PC-3 (cell line): ENCODE data around the gene ISY1. TPM values are rescaled to one million over a fixed set of nuclear protein-coding genes. Genes with fewer than 3 reads are reported as not detected.

Source experiments
- ATAC-seq: fragments of 200-7000 bp; cut with Tn5 transposase; 2 replicates; pipeline ENCODE4 v1.9.1; 2020; ENCODE audit warnings: mild to moderate bottlenecking, moderate library complexity
- BruUV-seq: library from RNA; stranded (reverse); fragments of 400-500 nt; replicated peaks from 2 replicates; lab custom pipeline; 2021; lab: Mats Ljungman, UMichigan
- CTCF ChIA-PET: fragments of 300-600 bp; sonication (Branson Sonifier 250); formaldehyde crosslinking; loops from one replicate; lab custom pipeline; 2022; ENCODE audit warnings: antibody characterized with exemption; lab: Charles Lee
- POLR2A ChIA-PET: fragments of 300-600 bp; sonication (Branson Sonifier 250); formaldehyde crosslinking; loops from one replicate; lab custom pipeline; 2022; ENCODE audit warnings: antibody characterized with exemption; ENCODE audit not compliant: unreplicated experiment; lab: Charles Lee
- DNase-seq: peaks from one replicate; pipeline ENCODE4 v3.0.0-alpha.2; 2015
- H2AFZ ChIP-seq: fragments of 300-600 bp; sonication (generic); 2 replicates; pipeline ENCODE4 v1.6.0; 2016; ENCODE audit warnings: antibody characterized with exemption, low read length
- H3F3A ChIP-seq: fragments of 300-600 bp; sonication (generic); one replicate; pipeline ENCODE4 v1.6.0; 2017; ENCODE audit warnings: antibody characterized with exemption, low read length, control low read depth, mild to moderate bottlenecking; ENCODE audit not compliant: unreplicated experiment
- H3K27ac ChIP-seq: fragments of 300-600 bp; sonication (generic); 2 replicates; pipeline ENCODE4 v1.5.1; 2016; ENCODE audit warnings: mild to moderate bottlenecking, low read length
- H3K27me3 ChIP-seq: fragments of 300-600 bp; sonication (generic); 2 replicates; pipeline ENCODE4 v1.6.1; 2016; ENCODE audit warnings: low read length, mixed read lengths
- H3K36me3 ChIP-seq: fragments of 300-600 bp; sonication (generic); 2 replicates; pipeline ENCODE4 v1.6.1; 2016; ENCODE audit warnings: low read depth, mixed run types, low read length, mixed read lengths
- H3K4me1 ChIP-seq: fragments of 300-600 bp; sonication (generic); 2 replicates; pipeline ENCODE4 v1.5.1; 2016; ENCODE audit warnings: low read length; ENCODE audit not compliant: insufficient read depth
- H3K4me2 ChIP-seq: fragments of 300-600 bp; sonication (generic); 2 replicates; pipeline ENCODE4 v1.6.0; 2016; ENCODE audit warnings: low read length
- H3K4me3 ChIP-seq: fragments of 300-600 bp; sonication (generic); 2 replicates; pipeline ENCODE4 v1.5.1; 2016; ENCODE audit warnings: mild to moderate bottlenecking, low read length, mixed read lengths
- H3K79me2 ChIP-seq: fragments of 300-600 bp; sonication (generic); 2 replicates; pipeline ENCODE4 v1.6.1; 2017; ENCODE audit warnings: low read length, mixed read lengths
- H3K9ac ChIP-seq: fragments of 300-600 bp; sonication (generic); 2 replicates; pipeline ENCODE4 v1.6.0; 2016; ENCODE audit warnings: mild to moderate bottlenecking, low read length
- H3K9me2 ChIP-seq: fragments of 300-600 bp; sonication (generic); replicated peaks from 2 replicates; pipeline ENCODE4 v1.6.1; 2016; ENCODE audit warnings: mixed run types, low read length, mixed read lengths
- H3K9me3 ChIP-seq: fragments of 300-600 bp; sonication (generic); 2 replicates; pipeline ENCODE4 v1.6.1; 2016; ENCODE audit warnings: low read length, mixed read lengths
- H4K20me1 ChIP-seq: fragments of 300-600 bp; sonication (generic); 2 replicates; pipeline ENCODE4 v1.6.1; 2016; ENCODE audit warnings: low read length, mixed read lengths
- EZH2 ChIP-seq: fragments of 300-600 bp; sonication (generic); IDR thresholded peaks from one replicate; pipeline ENCODE4 v1.6.1; 2017; ENCODE audit warnings: antibody characterized with exemption, mild to moderate bottlenecking, low read length; ENCODE audit not compliant: unreplicated experiment
- EZH2phosphoT487 ChIP-seq: fragments of 300-600 bp; sonication (generic); IDR thresholded peaks from 2 replicates; pipeline ENCODE4 v1.6.1; 2018; ENCODE audit warnings: mild to moderate bottlenecking, antibody characterized with exemption, low read length, borderline replicate concordance
- intact Hi-C: fragments of 100-400 bp; cut with micrococcal nuclease; formaldehyde crosslinking; loops from 2 replicates; pipeline ENCODE4 v1.9.0; 2023
- total RNA-seq: library from RNA; depleted of rRNA; stranded (reverse); fragments of >200 nt; gene quantifications from 2 replicates; pipeline ENCODE4 v1.2.3, GENCODE V29; 2014
- TF ChIP-seq, protein P1 (sequence below): fragments of 300-600 bp; sonication (generic); conservative IDR thresholded peaks from 2 replicates; pipeline ENCODE4 v1.5.1; 2017; ENCODE audit warnings: antibody characterized with exemption, low read depth, mild to moderate bottlenecking, low read length

Gene ISY1
- total RNA-seq, 1 experiment from 2014 or later = 18.1 TPM

DNA sequence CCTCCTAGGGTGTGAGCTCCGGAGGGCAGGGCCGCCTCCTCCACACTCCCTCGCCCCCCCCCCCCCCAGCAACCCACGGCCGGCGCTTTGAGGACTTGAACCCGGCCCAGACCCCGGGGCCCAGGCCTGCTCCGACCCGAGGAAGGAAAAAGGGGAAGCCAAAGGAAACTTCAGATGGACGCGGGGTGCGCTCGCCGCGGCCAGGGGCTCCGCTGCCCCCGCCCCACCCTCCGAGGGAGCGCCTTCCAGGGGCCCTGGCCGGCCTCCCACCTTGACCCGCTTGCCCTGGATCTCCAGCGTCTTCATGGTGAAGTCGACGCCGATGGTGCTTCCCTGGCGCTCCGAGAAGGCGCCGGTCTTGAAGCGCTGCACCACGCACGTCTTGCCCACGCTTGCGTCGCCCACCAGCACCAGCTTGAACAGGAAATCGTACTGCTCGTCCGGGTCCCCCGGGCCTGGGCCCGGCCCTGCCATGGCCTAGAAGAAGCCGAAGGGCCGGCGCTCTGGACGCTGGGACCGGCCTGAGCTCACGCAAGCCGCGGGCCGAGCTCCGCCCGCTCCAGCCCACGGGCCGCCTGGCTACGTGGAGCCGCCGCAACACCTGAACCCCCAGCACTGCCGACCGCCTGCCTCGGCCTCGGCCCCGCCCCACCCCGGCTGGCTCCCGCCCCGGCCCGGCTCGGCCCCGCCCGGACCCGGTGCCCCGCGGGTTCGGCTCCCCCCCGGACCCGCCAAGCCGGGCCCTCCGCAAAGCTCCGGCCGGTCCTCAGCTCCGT lies 39.7 kb downstream of the ISY1 start:
- BruUV-seq = no TSS peak

DNA sequence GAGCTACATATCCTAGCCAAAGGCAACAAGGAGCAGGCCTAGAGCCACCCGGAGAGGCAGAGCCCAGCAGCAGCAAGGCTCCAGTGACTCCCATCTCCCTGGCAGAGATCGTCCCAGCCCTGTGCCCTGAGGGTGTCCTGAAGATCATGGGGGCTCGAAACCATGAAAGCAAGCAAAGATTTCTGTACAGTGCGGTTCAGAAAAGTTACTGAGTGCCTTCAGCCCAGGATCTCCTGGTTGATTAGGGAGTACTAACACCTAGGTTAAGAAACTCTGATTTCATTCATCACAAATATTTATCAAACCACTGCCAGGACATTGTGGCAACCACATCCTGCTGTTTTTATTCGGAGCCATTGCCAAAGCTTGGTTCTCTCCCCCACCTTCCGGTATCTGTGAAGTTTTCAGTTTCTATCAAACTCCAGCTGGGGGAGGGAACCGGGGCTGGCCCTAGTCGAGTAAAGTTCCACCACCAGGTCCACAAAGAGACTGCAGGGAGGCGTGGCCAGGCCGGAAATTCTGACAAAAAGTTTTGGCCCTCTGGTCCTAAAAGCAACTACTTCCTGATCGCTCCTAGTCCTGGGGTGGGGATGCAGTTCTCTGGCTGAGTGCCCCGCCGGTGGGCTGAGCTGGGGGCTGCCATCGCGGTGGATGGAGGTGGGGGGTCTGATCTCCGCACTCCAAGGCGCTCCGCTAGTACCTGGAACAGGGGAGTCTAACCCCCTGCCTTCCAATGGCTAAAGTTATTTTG lies 40.4 kb downstream of the ISY1 start:
- CTCF ChIA-PET = no interaction called here
- H3K79me2 ChIP-seq = peaks cover 33% of the 10 kb centered on the region
- ATAC-seq (peak; percentile 57), DNase-seq (peak; percentile 88)
- no peaks in the 10 kb centered on the region for H4K20me1 ChIP-seq
- intact Hi-C loops = loop anchor here (2.0 kb wide), 2 partner anchors 68 to 128 kb away; partner anchors contain the start of gene COPG1
- H3K4me2 ChIP-seq = peak overlapping the region; percentile 87
- peaks cover 16% of the 10 kb centered on the region for H3K4me1 ChIP-seq
- no peaks in the 10 kb centered on the region for H3K36me3 ChIP-seq
- TF ChIP-seq EZH2phosphoT487 (no peak), EZH2 (no peak)
- TF ChIP-seq, protein P1, sequence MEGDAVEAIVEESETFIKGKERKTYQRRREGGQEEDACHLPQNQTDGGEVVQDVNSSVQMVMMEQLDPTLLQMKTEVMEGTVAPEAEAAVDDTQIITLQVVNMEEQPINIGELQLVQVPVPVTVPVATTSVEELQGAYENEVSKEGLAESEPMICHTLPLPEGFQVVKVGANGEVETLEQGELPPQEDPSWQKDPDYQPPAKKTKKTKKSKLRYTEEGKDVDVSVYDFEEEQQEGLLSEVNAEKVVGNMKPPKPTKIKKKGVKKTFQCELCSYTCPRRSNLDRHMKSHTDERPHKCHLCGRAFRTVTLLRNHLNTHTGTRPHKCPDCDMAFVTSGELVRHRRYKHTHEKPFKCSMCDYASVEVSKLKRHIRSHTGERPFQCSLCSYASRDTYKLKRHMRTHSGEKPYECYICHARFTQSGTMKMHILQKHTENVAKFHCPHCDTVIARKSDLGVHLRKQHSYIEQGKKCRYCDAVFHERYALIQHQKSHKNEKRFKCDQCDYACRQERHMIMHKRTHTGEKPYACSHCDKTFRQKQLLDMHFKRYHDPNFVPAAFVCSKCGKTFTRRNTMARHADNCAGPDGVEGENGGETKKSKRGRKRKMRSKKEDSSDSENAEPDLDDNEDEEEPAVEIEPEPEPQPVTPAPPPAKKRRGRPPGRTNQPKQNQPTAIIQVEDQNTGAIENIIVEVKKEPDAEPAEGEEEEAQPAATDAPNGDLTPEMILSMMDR = no peak
- BruUV-seq = TSS peak; percentile 97
- POLR2A ChIA-PET = interaction anchor here (0.7 kb wide), 1 partner anchor 23 kb away, joined by 3 read pairs; no protein-coding TSS in a partner anchor
- H3K27ac ChIP-seq = peak overlapping the region; percentile 83
- H2AFZ ChIP-seq = peak overlapping the region; percentile 65
- no peaks in the 10 kb centered on the region for H3K27me3 ChIP-seq
- H3K9ac ChIP-seq = peak overlapping the region; percentile 74
- peak overlapping the region; percentile 75 for H3K4me3 ChIP-seq
- H3K9me3 ChIP-seq = no peaks in the 10 kb centered on the region
- H3F3A ChIP-seq = no peaks in the 10 kb centered on the region
- H3K9me2 ChIP-seq = no peaks in the 10 kb centered on the region

More for the DNA sequence above, 39.7 kb downstream of the ISY1 start:
- Histone ChIP-seq H3K9me3 (no peaks in the 10 kb centered on the region), H3K9ac (peak overlapping the region; percentile 74), H3K4me3 (peak overlapping the region; percentile 75), H4K20me1 (no peaks in the 10 kb centered on the region), H2AFZ (peak overlapping the region; percentile 65), H3K79me2 (peaks cover 33% of the 10 kb centered on the region), H3K4me1 (peaks cover 16% of the 10 kb centered on the region), H3F3A (no peaks in the 10 kb centered on the region), H3K9me2 (no peaks in the 10 kb centered on the region), H3K27me3 (no peaks in the 10 kb centered on the region), H3K27ac (peak overlapping the region; percentile 83), H3K4me2 (peak overlapping the region; percentile 87), H3K36me3 (no peaks in the 10 kb centered on the region)
- no peak for TF ChIP-seq EZH2
- no peak for TF ChIP-seq EZH2phosphoT487
- TF ChIP-seq, protein P1 = no peak
- ChIA-PET CTCF (interaction anchor here (0.5 to 0.6 kb wide), 2 partner anchors 159 to 464 kb away, joined by 3 to 6 read pairs; no protein-coding TSS in a partner anchor), POLR2A (interaction anchor here (0.7 kb wide), 1 partner anchor 68 kb away, joined by 3 read pairs; no protein-coding TSS in a partner anchor)
- ATAC-seq (peak; percentile 4), DNase-seq (no peak)
- intact Hi-C loops = loop anchor here (2.0 kb wide), 2 partner anchors 68 to 128 kb away; partner anchors contain the start of gene COPG1
